Activated CD8-positive, alpha-beta T cell treated with anti-CD3 and anti-CD28 coated beads for 36 hours (primary cell): ENCODE results near the gene DNAH1. TPM values are rescaled to one million over a fixed set of nuclear protein-coding genes. Genes with fewer than 3 reads are reported as not detected.

Experiments
- ATAC-seq: fragments of 200-7000 bp; cut with Tn5 transposase; one replicate; pipeline ENCODE4 v1.10.0; 2021; ENCODE audit warnings: mild to moderate bottlenecking, moderate library complexity
- CTCF ChIA-PET: fragments of 350-600 bp; sonication (Branson Sonifier 250); formaldehyde crosslinking; loops from one replicate; lab custom pipeline; 2021; ENCODE audit warnings: antibody characterized with exemption; lab: Charles Lee
- POLR2A ChIA-PET: fragments of 350-600 bp; sonication (Branson Sonifier 250); formaldehyde crosslinking; loops from one replicate; lab custom pipeline; 2021; ENCODE audit warnings: antibody characterized with exemption; lab: Charles Lee
- DNase-seq: peaks from one replicate; pipeline ENCODE4 v3.0.0-alpha.2; 2020
- H3K27ac Mint-ChIP-seq: one replicate; pipeline ENCODE4 v1.8.0; 2021; ENCODE audit warnings: mild to moderate bottlenecking, mixed read lengths
- H3K27me3 Mint-ChIP-seq: one replicate; pipeline ENCODE4 v1.8.0; 2021; ENCODE audit warnings: mixed read lengths
- H3K36me3 Mint-ChIP-seq: one replicate; pipeline ENCODE4 v1.8.0; 2021; ENCODE audit warnings: low read depth, mixed read lengths
- H3K4me1 Mint-ChIP-seq: one replicate; pipeline ENCODE4 v1.8.0; 2021; ENCODE audit warnings: low read depth, mixed read lengths
- H3K4me3 Mint-ChIP-seq: one replicate; pipeline ENCODE4 v1.8.0; 2021; ENCODE audit warnings: mild to moderate bottlenecking, moderate library complexity, mixed read lengths
- H3K9me3 Mint-ChIP-seq: one replicate; pipeline ENCODE4 v1.8.0; 2021; ENCODE audit warnings: mixed read lengths
- intact Hi-C: fragments of 100-400 bp; cut with micrococcal nuclease; formaldehyde crosslinking; loops from one replicate; pipeline ENCODE4 v1.10.0; 2022
- total RNA-seq, 2 experiments: library from RNA; stranded (reverse); gene quantifications; one replicate each; pipeline ENCODE4 v1.2.3, GENCODE V29; 2021
- TF ChIP-seq, protein P1 (sequence below): fragments of 200-600 bp; IDR thresholded peaks from one replicate; pipeline ENCODE4 v1.8.0; 2022; ENCODE audit warnings: antibody characterized with exemption, mild to moderate bottlenecking

The DNAH1 gene
- total RNA-seq, 2 experiments from 2014 or later = 9.2 to 10.2 TPM

DNA sequence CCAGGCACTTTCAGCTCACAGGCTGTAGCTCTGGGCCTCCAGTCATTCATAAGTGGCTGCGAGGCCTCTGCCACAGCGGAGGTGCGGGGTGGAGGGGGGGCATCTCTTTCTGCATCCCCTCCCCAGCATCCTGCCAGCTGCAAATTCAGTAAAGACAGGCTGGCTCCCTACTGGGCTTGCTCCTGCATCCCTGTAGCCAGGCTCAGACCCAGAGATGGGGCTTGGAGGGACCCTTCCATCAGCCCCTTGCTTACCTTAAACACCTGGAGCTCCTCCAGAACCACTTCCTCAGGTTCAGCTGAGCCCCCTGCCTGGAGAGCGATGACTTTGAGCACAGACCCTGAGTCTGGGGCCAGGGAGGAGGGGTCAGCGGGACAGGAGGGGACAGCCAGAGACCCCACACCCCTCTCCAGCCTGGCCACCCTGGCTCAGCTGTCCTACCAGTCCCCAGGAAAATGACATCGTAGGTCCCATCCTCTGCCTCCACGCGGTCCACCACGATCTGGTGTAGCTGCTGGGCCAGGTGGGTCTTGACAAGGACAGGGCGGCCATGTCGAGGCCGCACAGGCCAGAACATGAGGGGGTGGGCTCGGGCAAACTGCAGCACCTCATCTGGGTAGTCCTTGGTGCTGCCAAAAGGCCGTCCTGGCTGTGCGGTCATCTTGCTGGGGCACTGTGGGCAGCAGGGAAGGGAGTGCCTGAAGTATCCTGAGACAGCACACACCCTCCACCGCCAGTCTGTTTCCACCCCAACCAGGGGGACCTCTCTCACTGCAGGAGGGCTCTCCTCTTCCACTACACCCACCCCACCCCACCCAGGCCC, 123.5 kb downstream of the DNAH1 start:
- Mint-ChIP-seq H3K27ac (no peak overlapping the region), H3K9me3 (no peaks in the 10 kb centered on the region), H3K4me3 (no peak overlapping the region), H3K27me3 (no peaks in the 10 kb centered on the region), H3K4me1 (no peaks in the 10 kb centered on the region), H3K36me3 (no peaks in the 10 kb centered on the region)
- POLR2A ChIA-PET = interaction anchor here (0.6 to 1.4 kb wide), 3 partner anchors 9 to 21 kb away, joined by 3 read pairs; no protein-coding TSS in a partner anchor
- intact Hi-C loops = no loop called here
- TF ChIP-seq, protein P1, sequence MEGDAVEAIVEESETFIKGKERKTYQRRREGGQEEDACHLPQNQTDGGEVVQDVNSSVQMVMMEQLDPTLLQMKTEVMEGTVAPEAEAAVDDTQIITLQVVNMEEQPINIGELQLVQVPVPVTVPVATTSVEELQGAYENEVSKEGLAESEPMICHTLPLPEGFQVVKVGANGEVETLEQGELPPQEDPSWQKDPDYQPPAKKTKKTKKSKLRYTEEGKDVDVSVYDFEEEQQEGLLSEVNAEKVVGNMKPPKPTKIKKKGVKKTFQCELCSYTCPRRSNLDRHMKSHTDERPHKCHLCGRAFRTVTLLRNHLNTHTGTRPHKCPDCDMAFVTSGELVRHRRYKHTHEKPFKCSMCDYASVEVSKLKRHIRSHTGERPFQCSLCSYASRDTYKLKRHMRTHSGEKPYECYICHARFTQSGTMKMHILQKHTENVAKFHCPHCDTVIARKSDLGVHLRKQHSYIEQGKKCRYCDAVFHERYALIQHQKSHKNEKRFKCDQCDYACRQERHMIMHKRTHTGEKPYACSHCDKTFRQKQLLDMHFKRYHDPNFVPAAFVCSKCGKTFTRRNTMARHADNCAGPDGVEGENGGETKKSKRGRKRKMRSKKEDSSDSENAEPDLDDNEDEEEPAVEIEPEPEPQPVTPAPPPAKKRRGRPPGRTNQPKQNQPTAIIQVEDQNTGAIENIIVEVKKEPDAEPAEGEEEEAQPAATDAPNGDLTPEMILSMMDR = no peak
- CTCF ChIA-PET = interaction anchor here (1.5 kb wide), 1 partner anchor 11 kb away, joined by 7 read pairs; no protein-coding TSS in a partner anchor
- ATAC-seq (no peak), DNase-seq (no peak)

DNA sequence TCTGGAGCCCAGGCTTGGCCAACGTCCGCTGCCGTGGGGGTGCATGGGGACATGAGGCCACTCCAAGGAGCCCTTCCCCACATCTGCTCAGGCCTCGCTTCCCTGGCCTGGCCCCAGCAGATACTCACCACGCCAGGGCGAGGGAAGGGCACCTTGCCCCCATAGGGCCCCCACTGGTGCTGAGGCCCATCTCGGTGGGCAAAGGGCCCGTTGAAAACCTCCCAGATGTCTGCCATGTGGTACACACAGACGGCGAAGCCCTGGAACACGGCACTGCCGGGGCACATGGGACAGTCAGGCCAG, 124.1 kb downstream of the DNAH1 start:
- H3K4me3 Mint-ChIP-seq = no peak overlapping the region
- H3K9me3 Mint-ChIP-seq = no peaks in the 10 kb centered on the region
- TF ChIP-seq, protein P1 = no peak
- H3K27ac Mint-ChIP-seq = no peak overlapping the region
- H3K27me3 Mint-ChIP-seq = no peaks in the 10 kb centered on the region
- CTCF ChIA-PET = interaction anchor here (1.7 kb wide), 1 partner anchor 13 kb away, joined by 5 read pairs; no protein-coding TSS in a partner anchor
- no peaks in the 10 kb centered on the region for H3K36me3 Mint-ChIP-seq
- POLR2A ChIA-PET = no interaction called here
- no peak for DNase-seq
- H3K4me1 Mint-ChIP-seq = peaks cover 2% of the 10 kb centered on the region
- intact Hi-C loops = no loop called here
- ATAC-seq = no peak

DNA sequence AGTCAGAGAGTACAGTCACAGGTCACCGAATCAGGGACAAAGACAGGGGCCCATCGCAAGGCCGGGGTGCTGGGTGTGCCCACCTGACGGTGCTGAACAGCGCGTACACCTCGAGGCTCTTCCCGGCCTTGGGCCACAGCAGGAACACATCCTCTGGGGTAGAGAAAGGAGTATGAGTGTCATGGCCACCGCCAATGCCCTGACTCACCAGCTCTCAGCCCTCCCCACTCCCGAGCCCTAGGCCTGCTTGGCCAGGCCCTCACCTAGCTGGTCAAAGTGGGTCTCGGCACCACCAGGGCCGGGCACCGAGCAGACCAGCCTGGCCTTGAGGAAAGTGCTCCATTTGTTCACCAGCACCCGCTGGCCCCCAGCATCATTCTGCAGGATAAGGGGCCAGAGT, 124.6 kb downstream of the DNAH1 start:
- CTCF ChIA-PET = interaction anchor here (1.1 to 2.0 kb wide), 3 partner anchors 12 to 13 kb away, joined by 3 to 5 read pairs (median 4); partner anchors contain the start of gene TNNC1
- H3K27ac Mint-ChIP-seq = no peak overlapping the region

DNA sequence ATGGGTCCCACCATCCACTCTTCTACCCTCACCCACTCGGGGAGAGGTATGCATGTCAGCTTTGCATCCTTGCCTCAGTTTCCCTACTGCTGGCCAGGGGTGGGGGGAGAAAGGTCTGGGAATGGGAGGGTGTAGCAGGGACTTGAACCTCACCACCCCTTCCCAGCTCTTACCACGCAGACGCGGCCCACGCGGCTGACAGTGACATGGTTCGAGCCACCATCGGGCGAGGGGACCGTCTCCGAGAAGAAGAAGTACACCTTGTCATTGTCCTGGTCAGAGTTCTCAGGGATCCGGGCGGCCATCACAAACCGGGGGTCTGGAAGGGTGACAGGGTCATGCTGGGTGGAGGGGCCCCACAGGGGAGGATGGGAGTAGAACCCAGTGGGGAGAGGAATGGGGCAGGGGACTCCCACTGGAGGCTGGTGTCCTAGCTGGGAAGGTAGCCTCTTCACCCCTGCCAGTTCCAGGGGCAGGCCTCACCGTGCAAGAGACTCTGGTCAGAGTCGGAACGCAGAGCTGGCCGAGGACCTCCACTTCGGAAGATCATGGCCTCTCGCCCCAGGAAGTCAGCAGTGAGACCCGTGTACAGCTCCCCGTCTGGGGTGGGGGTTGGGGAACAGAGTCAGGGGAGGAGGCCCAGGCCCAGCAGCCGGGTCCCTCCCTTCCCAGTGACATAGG, 125.1 kb downstream of the DNAH1 start:
- H3K4me3 Mint-ChIP-seq = no peak overlapping the region
- POLR2A ChIA-PET = interaction anchor here (0.7 kb wide), 1 partner anchor 37 kb away, joined by 3 read pairs; no protein-coding TSS in a partner anchor
- TF ChIP-seq, protein P1 = no peak
- no peaks in the 10 kb centered on the region for H3K36me3 Mint-ChIP-seq
- no peaks in the 10 kb centered on the region for H3K27me3 Mint-ChIP-seq
- no peak for ATAC-seq
- no peak for DNase-seq
- H3K4me1 Mint-ChIP-seq = peaks cover 2% of the 10 kb centered on the region
- no peak overlapping the region for H3K27ac Mint-ChIP-seq
- intact Hi-C loops = no loop called here
- CTCF ChIA-PET = interaction anchor here (1.1 to 2.0 kb wide), 3 partner anchors 12 to 14 kb away, joined by 3 to 5 read pairs (median 4); partner anchors contain the start of gene TNNC1
- H3K9me3 Mint-ChIP-seq = no peaks in the 10 kb centered on the region

More for the DNA sequence above, 124.6 kb downstream of the DNAH1 start:
- Mint-ChIP-seq H3K9me3 (no peaks in the 10 kb centered on the region), H3K4me3 (no peak overlapping the region), H3K36me3 (no peaks in the 10 kb centered on the region), H3K27me3 (no peaks in the 10 kb centered on the region), H3K4me1 (peaks cover 2% of the 10 kb centered on the region)
- POLR2A ChIA-PET = interaction anchor here (0.7 kb wide), 1 partner anchor 36 kb away, joined by 3 read pairs; no protein-coding TSS in a partner anchor
- intact Hi-C loops = no loop called here
- no peak for DNase-seq
- TF ChIP-seq, protein P1 = no peak
- ATAC-seq = no peak
